ENCODE results near the gene SLC2A13.

DNA sequence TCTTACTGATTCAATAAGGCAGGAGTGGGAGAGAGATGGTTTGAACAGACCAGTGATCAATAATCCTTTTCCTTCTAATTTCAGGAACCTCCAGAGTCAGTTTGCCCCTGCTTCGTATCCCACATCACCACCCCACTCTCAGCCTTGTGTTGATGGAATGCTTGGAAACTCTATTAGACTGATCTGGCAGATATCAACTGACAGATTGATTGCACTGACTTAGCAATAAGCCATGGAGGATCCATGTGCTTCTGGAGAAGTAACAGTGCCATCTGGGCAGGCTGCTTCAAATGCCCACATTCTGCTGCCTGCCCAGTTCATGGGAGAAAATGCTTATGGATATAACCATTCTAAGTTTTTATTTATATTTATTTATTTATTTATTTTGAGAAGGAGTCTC, 218.0 kb downstream of the SLC2A13 start:
- TF ChIP-seq, protein P1, sequence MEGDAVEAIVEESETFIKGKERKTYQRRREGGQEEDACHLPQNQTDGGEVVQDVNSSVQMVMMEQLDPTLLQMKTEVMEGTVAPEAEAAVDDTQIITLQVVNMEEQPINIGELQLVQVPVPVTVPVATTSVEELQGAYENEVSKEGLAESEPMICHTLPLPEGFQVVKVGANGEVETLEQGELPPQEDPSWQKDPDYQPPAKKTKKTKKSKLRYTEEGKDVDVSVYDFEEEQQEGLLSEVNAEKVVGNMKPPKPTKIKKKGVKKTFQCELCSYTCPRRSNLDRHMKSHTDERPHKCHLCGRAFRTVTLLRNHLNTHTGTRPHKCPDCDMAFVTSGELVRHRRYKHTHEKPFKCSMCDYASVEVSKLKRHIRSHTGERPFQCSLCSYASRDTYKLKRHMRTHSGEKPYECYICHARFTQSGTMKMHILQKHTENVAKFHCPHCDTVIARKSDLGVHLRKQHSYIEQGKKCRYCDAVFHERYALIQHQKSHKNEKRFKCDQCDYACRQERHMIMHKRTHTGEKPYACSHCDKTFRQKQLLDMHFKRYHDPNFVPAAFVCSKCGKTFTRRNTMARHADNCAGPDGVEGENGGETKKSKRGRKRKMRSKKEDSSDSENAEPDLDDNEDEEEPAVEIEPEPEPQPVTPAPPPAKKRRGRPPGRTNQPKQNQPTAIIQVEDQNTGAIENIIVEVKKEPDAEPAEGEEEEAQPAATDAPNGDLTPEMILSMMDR (conservative IDR thresholded peaks at IDR 0.05) = no peak
- no peak for TF ChIP-seq EZH2 (IDR thresholded peaks at IDR 0.05; ENCODE audit: low read depth)
